GM23338 (cell line): ENCODE results near the gene RPTOR. TPM values are rescaled to one million over a fixed set of nuclear protein-coding genes. Genes with fewer than 3 reads are reported as not detected.

Source experiments
- ATAC-seq: fragments of 200-7000 bp; cut with Tn5 transposase; 3 replicates; pipeline ENCODE4 v1.9.1; 2020
- DNase-seq: peaks from one replicate; pipeline ENCODE4 v3.0.0-alpha.2; 2015; ENCODE audit warnings: low spot score
- H2AFZ ChIP-seq: fragments of 200-600 bp; sonication (generic); 2 replicates; pipeline ENCODE4 v1.8.0; 2016; ENCODE audit warnings: antibody characterized with exemption, mild to moderate bottlenecking, moderate library complexity
- H3F3A ChIP-seq: fragments of 200-600 bp; sonication (generic); replicated peaks from 2 replicates; pipeline ENCODE4 v1.8.0; 2017; ENCODE audit warnings: antibody characterized with exemption, mixed run types, low read depth
- H3K27ac ChIP-seq: fragments of 200-600 bp; sonication (generic); 2 replicates; pipeline ENCODE4 v1.6.1; 2016; ENCODE audit warnings: low read depth
- H3K27me3 ChIP-seq: fragments of 200-600 bp; sonication (generic); 2 replicates; pipeline ENCODE4 v1.8.0; 2016; ENCODE audit warnings: mild to moderate bottlenecking, mixed run types, moderate library complexity; ENCODE audit not compliant: insufficient read depth
- H3K36me3 ChIP-seq: fragments of 200-600 bp; sonication (generic); 2 replicates; pipeline ENCODE4 v1.8.0; 2016; ENCODE audit warnings: mild to moderate bottlenecking; ENCODE audit not compliant: insufficient read depth
- H3K4me1 ChIP-seq: fragments of 200-600 bp; sonication (generic); 2 replicates; pipeline ENCODE4 v1.8.0; 2016; ENCODE audit warnings: mild to moderate bottlenecking, moderate library complexity; ENCODE audit not compliant: insufficient read depth
- H3K4me2 ChIP-seq: fragments of 200-600 bp; sonication (generic); 2 replicates; pipeline ENCODE4 v1.7.1; 2017; ENCODE audit warnings: mixed run types
- H3K4me3 ChIP-seq: fragments of 200-600 bp; sonication (generic); 2 replicates; pipeline ENCODE4 v1.6.1; 2016; ENCODE audit warnings: mixed run types
- H3K79me2 ChIP-seq: fragments of 200-600 bp; sonication (generic); replicated peaks from 2 replicates; pipeline ENCODE4 v1.8.0; 2017; ENCODE audit warnings: mild to moderate bottlenecking; ENCODE audit not compliant: insufficient read depth
- H3K9me2 ChIP-seq: fragments of 200-600 bp; sonication (generic); 2 replicates; pipeline ENCODE4 v1.8.0; 2017; ENCODE audit not compliant: insufficient read depth
- H4K20me1 ChIP-seq: fragments of 200-600 bp; sonication (generic); replicated peaks from 2 replicates; pipeline ENCODE4 v1.8.0; 2017; ENCODE audit warnings: mild to moderate bottlenecking; ENCODE audit not compliant: insufficient read depth
- H3K27ac Mint-ChIP-seq: 2 replicates; pipeline ENCODE4 v1.8.0; 2020; ENCODE audit warnings: inconsistent platforms, mild to moderate bottlenecking, moderate library complexity, mixed read lengths
- H3K27me3 Mint-ChIP-seq: 3 replicates; pipeline ENCODE4 v1.8.0; 2022; ENCODE audit warnings: low read depth, mild to moderate bottlenecking, moderate library complexity, mixed read lengths, inconsistent platforms; ENCODE audit not compliant: insufficient read depth, poor library complexity
- H3K36me3 Mint-ChIP-seq: 3 replicates; pipeline ENCODE4 v1.8.0; 2021; ENCODE audit warnings: low read depth, mild to moderate bottlenecking, inconsistent platforms, moderate library complexity, mixed read lengths
- H3K4me1 Mint-ChIP-seq: 3 replicates; pipeline ENCODE4 v1.8.0; 2020; ENCODE audit warnings: mild to moderate bottlenecking, inconsistent platforms, mixed read lengths
- H3K4me3 Mint-ChIP-seq: 3 replicates; pipeline ENCODE4 v1.8.0; 2021; ENCODE audit warnings: moderate library complexity, mild to moderate bottlenecking, inconsistent platforms, mixed read lengths
- H3K9me3 Mint-ChIP-seq: 3 replicates; pipeline ENCODE4 v1.8.0; 2020; ENCODE audit warnings: moderate library complexity, mild to moderate bottlenecking, inconsistent platforms, mixed read lengths
- CREB1 ChIP-seq: fragments of 250-450 bp; sonication (Bioruptor Pico); IDR thresholded peaks from 2 replicates; pipeline ENCODE4 v1.5.0; 2020; ENCODE audit warnings: low read depth, mild to moderate bottlenecking, moderate library complexity
- CTCF ChIP-seq, 2 experiments: fragments of 200-600 bp in 1 of 2; sonication (generic) in 1 of 2; conservative IDR thresholded peaks; 2 replicates each; pipeline versions ENCODE4 v1.5.1 to v1.6.1; 2016 to 2017; ENCODE audit warnings: antibody characterized with exemption in 2 of 2, low read depth in 2 of 2, mild to moderate bottlenecking in 2 of 2, moderate library complexity in 1 of 2
- ETS1 ChIP-seq: IDR thresholded peaks from 2 replicates; pipeline ENCODE4 v1.6.1; 2016; ENCODE audit warnings: antibody characterized with exemption
- EZH2 ChIP-seq: fragments of 200-600 bp; sonication (generic); IDR thresholded peaks from one replicate; pipeline ENCODE4 v1.8.0; 2017; ENCODE audit warnings: antibody characterized with exemption, mild to moderate bottlenecking, low read depth; ENCODE audit not compliant: unreplicated experiment
- JUNB ChIP-seq: IDR thresholded peaks from one replicate; pipeline ENCODE4 v1.6.1; 2016; ENCODE audit warnings: antibody characterized with exemption; ENCODE audit not compliant: unreplicated experiment
- POLR2AphosphoS5 ChIP-seq: IDR thresholded peaks from 2 replicates; pipeline ENCODE4 v1.6.1; 2016; ENCODE audit warnings: antibody characterized with exemption, low read depth
- ZNF331 ChIP-seq: fragments of 250-450 bp; sonication (Bioruptor Pico); IDR thresholded peaks from 2 replicates; pipeline ENCODE4 v1.5.0; 2020; ENCODE audit warnings: low read depth, mild to moderate bottlenecking, moderate library complexity
- ZNF462 ChIP-seq: fragments of 250-450 bp; sonication (Bioruptor Pico); IDR thresholded peaks from 2 replicates; pipeline ENCODE4 v1.5.0; 2020; ENCODE audit warnings: mild to moderate bottlenecking, moderate library complexity
- polyA plus RNA-seq: library from polyadenylated mRNA; unstranded; fragments of >200 nt; fragmentation: Nextera tagmentation; extraction: Ambion mirVana; gene quantifications from 2 replicates; pipeline ENCODE4 v1.2.1, GENCODE V29; 2016
- total RNA-seq: library from RNA; depleted of rRNA; stranded (reverse); fragments of >200 nt; shearing (Covaris generic); gene quantifications from 2 replicates; pipeline ENCODE4 v1.2.3, GENCODE V29; 2014

RPTOR gene
- total and polyA plus RNA-seq, 2 experiments from 2014 or later, result 9.5 to 38.0 TPM

- peak overlapping the region; percentile 93 for H3K27ac ChIP-seq
- Mint-ChIP-seq H3K4me1 (peaks cover 40% of the 10 kb centered on the region), H3K9me3 (no peaks in the 10 kb centered on the region; the same call in 2 of the 3 replicates), H3K27ac (peak overlapping the region; percentile 98), H3K36me3 (no peaks in the 10 kb centered on the region; the same call in 2 of the 3 replicates), H3K27me3 (peaks cover 22% of the 10 kb centered on the region), H3K4me3 (peak overlapping the region; percentile 74)
- TF ChIP-seq CREB1 (CRISPR knock-in tag) (0 out of 2 replicates have a peak, but pooled peaks have one; percentile 40), POLR2AphosphoS5 (peak; percentile 23; the same call in 1 of the 2 replicates), ZNF331 (CRISPR knock-in tag) (no peak)
- H4K20me1 ChIP-seq, result no peaks in the 10 kb centered on the region; the same call in 1 of the 2 replicates
- DNase-seq (peak; percentile 92), ATAC-seq (peak; percentile 92)
- H3K79me2 ChIP-seq, result no peaks in the 10 kb centered on the region; the same call in 1 of the 2 replicates
- no peaks in the 10 kb centered on the region for H3K27me3 ChIP-seq
- H3K9me2 ChIP-seq, result no peaks in the 10 kb centered on the region
- H2AFZ ChIP-seq, result no peak overlapping the region
- peak overlapping the region; percentile 37 for H3K4me3 ChIP-seq
- H3K4me2 ChIP-seq, result peak overlapping the region; percentile 64
- 0 out of 2 replicates have a peak, but pooled peaks cover 7% of the 10 kb centered on the region for H3F3A ChIP-seq
- H3K4me1 ChIP-seq, result peaks cover 14% of the 10 kb centered on the region
- no peaks in the 10 kb centered on the region for H3K36me3 ChIP-seq
Measured at GRCh38 chr17:80832888-80833583, 288.4 kb downstream of the RPTOR start.

GRCh38 chr17:80833952-80834892 lies 289.6 kb downstream of the RPTOR start:
- Histone ChIP-seq H2AFZ (no peak overlapping the region), H4K20me1 (no peaks in the 10 kb centered on the region; the same call in 1 of the 2 replicates), H3K9me2 (no peaks in the 10 kb centered on the region), H3K36me3 (no peaks in the 10 kb centered on the region), H3K27ac (peak overlapping the region; percentile 93; the same call in 1 of the 2 replicates), H3F3A (0 out of 2 replicates have a peak, but pooled peaks cover 7% of the 10 kb centered on the region), H3K27me3 (no peaks in the 10 kb centered on the region), H3K4me2 (no peak overlapping the region), H3K4me1 (peaks cover 14% of the 10 kb centered on the region), H3K4me3 (no peak overlapping the region), H3K79me2 (no peaks in the 10 kb centered on the region; the same call in 1 of the 2 replicates)
- H3K27ac Mint-ChIP-seq, result no peak overlapping the region
- DNase-seq, result no peak
- peaks cover 5% of the 10 kb centered on the region; the same call in 1 of the 3 replicates for H3K36me3 Mint-ChIP-seq
- H3K9me3 Mint-ChIP-seq, result no peaks in the 10 kb centered on the region; the same call in 2 of the 3 replicates
- peak overlapping the region; percentile 15; the same call in 1 of the 3 replicates for H3K4me3 Mint-ChIP-seq
- peaks cover 18% of the 10 kb centered on the region for H3K27me3 Mint-ChIP-seq
- peak; percentile 6; the same call in 2 of the 3 replicates for ATAC-seq
- H3K4me1 Mint-ChIP-seq, result peaks cover 29% of the 10 kb centered on the region
- TF ChIP-seq EZH2, result no peak
- TF ChIP-seq ETS1, result no peak
- TF ChIP-seq CTCF (conservative IDR thresholded peaks at IDR 0.05; ENCODE audit: low read depth in 2 of 2), result no peak
- no peak for TF ChIP-seq ZNF462
- no peak for TF ChIP-seq JUNB
